Measurements from ENCODE around the gene SLC9A5. TPM values are rescaled to one million over a fixed set of nuclear protein-coding genes. Genes with fewer than 3 reads are reported as not detected.

Gene SLC9A5
- total RNA-seq, 1 experiment from 2014 or later, result not detected

DNA sequence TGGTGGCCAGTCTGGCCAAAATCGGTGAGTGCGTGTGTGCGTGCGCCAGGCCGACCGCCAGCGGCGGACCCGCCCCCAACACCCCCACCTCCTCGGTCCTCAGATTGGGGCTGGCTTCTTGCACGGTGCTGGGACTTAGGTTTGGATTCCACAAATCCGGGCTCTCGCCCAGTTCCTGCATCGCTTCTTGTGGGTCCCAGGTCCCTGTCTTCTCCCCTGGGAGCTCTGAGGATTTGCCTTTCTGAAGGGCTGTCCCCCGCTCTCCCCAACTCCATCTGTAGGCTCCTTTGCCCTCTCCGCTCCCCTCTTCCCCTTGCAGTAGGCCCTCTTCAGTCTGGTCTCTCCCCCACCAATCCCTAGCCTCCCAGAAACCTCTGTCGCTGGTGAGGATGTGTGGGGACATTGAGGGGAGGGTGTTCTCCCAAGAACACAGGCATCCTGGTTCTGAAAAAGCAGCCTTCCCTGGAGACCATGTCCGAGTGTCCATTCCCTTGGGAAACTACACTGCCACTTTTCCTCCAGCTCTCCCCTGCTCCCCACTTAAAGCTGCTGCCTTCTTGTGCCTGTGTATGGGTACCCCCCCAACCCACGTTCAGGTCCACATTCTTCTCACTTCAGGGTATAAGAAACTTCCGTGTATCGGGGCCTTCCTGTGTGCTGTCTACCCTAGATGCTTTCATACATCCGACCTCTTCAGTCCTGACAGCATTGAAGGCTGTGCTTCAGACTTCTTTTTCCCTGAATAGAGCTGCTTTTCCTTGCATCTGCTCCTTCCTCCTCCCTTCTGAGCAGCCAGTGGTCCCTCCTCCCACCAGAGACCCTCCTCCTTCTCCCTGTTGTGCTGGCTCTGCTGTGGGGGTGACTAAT is 632 bp downstream of the SLC9A5 start:
- no peak for DNase-seq (ENCODE audit: low read depth)
- in situ Hi-C loops (cut with HindIII; ENCODE audit: low pct_unique_long_range_greater_than_20kb, low sequenced_read_pairs), result no loop called here

DNA sequence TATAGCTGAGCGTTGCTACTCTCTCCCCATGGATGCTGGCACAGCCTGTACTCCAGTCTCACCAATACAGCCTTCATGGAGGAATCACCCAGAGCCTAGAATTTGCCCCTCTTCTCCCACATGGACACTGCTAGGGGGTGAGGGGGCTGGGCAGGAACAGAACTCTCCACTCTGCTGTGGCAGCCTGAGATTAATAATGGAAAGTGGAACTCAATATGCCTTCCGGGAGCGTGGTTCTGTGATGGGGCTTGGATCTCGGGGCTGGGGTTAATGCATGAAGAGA is 1.2 kb downstream of the SLC9A5 start:
- no peak for DNase-seq (ENCODE audit: low read depth)
- in situ Hi-C loops (cut with HindIII; ENCODE audit: low pct_unique_long_range_greater_than_20kb, low sequenced_read_pairs), result no loop called here

DNA sequence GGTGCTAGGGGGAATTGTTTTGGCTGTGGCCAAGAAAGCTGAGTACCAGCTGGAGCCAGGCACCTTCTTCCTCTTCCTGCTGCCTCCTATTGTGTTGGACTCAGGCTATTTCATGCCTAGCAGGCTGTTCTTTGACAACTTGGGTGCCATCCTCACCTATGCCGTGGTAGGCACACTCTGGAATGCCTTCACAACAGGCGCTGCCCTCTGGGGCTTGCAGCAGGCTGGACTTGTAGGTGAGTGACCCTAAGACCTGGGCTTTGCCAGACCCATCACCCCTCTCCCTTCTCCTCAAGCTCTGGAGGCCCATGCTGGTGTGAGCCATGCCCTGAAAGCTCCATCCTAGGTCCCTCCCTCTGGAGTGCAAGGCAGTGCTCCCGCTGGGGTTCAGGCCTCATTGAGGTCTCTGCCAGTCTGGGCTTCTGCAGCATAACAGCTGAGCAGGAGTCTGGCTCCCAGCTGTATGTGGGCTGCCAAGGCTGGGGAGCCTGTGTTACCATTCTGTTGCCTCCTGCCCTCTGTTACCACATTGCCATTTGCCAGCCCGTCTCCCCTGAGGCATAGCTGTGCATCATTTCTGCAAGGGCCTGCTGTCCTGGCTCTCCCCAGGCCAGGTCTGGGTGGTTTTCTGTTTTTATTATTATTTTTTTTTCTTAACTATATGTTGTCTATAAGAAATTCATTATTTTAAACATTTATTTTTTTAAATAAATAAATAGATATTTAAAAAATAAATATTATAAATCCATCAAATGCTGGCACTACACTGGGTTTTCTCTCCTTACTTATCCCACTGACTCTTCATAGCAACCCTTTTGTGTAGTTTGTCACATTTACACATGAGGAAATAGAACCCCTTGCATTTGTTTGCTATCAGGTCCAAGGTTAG is 4.1 kb downstream of the SLC9A5 start:
- no peak for DNase-seq (ENCODE audit: low read depth)
- in situ Hi-C loops (cut with HindIII; ENCODE audit: low pct_unique_long_range_greater_than_20kb, low sequenced_read_pairs), result no loop called here

DNA sequence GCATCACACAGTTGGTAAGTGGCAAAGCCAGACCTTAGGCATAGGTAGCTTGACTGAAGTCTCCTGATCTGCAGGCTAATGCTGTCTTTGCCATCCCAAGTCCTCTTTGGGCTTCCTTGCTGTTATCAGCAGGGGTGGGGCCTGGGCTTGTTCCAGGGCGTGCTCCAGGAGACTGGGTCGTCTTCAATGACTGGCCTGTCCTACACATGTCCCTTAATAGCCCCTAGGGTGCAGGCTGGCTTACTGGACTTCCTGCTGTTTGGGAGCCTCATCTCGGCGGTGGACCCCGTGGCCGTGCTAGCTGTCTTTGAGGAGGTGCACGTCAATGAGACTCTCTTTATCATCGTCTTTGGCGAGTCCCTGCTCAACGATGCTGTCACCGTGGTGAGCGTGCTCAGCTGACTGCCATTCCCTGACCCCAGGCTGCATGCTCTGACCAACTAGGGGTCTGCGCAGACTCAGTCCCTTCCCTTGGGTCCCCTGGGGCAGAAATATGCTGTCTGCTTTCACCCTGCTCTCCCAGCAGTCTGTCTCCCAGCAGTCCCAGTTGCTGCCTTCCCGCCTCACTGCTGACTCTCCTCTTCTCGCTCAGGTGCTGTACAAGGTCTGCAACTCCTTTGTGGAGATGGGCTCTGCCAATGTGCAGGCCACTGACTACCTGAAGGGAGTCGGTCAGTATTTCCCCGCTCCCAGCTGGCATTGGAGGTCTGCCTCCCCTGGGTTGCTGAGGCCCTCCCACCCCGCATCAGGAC is 6.2 kb downstream of the SLC9A5 start:
- DNase-seq (ENCODE audit: low read depth), result no peak
- in situ Hi-C loops (cut with HindIII; ENCODE audit: low pct_unique_long_range_greater_than_20kb, low sequenced_read_pairs), result no loop called here

DNA sequence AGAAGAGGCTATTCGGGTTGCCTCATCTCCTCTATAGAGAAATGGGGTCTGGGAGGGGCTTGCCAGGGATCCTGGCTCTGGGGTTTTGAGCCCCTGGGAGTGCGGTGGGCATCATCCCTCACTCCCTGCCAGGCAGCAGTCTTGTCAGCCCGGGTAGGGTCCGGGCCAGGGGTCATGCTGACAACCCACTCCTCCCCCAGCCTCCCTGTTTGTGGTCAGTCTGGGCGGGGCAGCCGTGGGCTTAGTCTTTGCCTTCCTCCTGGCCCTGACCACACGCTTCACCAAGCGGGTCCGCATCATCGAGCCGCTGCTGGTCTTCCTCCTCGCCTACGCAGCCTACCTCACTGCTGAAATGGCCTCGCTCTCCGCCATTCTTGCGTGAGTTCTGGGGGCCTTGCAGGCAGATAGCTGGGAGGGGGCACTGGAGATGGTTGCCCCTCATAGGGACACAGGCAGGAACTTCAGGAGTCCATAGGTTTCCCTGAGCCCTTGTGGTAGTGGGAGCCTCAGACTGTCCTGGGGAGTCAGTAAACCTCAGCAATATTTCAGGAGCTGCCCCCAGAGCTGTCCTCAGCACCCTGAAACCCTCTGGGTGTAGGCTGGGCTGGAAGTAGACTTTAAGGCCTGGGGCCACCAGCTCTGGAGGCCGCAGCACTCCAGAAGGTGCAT is 6.9 kb downstream of the SLC9A5 start:
- in situ Hi-C loops (cut with HindIII; ENCODE audit: low pct_unique_long_range_greater_than_20kb, low sequenced_read_pairs), result no loop called here
- no peak for DNase-seq (ENCODE audit: low read depth)

DNA sequence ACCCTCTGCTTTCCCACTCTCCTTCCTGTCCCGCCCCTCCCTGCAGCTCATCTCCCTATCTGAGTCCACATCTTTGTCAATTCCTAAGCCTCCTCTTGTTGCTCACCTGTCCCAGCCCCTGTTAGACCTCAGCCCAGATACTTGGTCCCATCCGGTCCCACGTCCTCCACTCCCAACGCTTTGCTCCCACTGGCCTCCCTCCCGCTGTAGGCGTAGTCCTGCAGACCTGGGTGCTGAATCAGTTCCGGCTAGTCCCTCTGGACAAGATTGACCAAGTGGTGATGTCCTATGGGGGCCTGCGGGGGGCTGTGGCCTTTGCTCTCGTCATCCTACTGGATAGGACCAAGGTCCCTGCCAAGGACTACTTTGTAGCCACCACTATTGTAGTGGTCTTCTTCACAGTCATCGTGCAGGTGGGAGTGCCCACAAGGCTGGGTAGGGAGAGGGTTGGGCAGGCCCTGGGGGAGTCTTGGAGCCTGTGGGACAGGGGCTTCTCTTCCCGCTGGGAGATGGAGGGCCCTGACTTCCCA is 8.0 kb downstream of the SLC9A5 start:
- DNase-seq (ENCODE audit: low read depth), result no peak
- in situ Hi-C loops (cut with HindIII; ENCODE audit: low pct_unique_long_range_greater_than_20kb, low sequenced_read_pairs), result no loop called here

DNA sequence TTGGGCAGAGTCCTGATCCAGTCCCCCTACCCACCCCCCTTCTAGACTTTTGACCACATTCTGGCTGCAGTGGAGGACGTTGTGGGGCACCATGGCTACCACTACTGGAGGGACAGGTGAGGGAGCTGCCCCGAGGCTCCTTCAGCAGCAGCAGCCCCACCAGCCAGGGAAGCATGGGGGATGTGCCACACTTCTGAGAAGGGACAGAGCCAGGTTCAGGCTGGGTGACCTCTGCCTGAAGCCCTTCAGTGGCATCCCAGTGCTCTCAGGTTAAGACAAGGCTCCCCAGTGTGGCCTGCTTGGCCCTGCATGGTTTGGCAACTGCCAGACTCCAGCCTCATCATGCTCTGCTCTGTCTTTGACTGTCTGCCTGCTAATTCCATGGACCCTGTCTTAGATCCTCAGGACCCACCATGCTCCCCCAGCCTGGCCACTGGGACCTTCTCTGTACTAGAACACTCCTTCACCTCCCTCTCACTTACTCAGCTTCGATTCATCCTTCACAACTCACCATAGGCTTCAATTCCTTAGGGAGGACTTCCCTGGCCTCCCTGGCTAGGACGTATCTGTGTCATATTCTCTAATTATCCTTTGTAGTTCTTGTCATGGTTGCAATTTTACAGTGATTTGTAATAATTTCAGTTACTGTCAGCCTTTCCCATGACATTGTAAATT is 8.8 kb downstream of the SLC9A5 start:
- in situ Hi-C loops (cut with HindIII; ENCODE audit: low pct_unique_long_range_greater_than_20kb, low sequenced_read_pairs), result no loop called here
- no peak for DNase-seq (ENCODE audit: low read depth)

DNA sequence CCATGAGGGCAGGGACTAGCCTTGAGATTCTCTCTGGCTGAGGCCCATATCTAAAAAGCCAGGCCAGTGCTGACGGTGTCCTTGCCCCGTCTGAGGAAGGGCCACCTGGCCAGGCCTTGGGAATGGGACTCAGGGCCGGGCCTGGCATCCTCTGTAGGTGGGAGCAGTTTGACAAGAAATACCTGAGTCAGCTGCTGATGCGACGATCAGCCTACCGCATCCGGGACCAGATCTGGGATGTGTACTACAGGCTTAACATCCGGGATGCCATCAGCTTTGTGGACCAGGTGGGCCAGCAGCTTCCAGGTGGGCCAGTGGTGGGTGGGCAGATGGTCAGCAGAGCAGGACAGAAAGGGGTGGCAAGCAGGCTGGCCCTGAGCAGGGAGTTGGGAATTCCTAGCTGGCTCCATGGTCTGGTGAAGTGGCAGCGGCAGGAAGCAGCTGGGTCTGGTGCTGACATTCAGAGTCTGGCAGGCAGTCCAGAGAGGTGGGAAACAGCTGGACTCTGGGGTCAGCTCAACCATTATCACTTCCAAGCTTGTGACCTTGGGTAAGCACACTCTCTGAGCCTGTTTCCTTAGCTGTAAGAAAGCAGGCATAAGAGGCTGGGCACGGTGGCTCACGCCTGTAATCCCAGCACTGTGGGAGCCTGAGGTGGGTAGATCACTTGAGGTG is 9.5 kb downstream of the SLC9A5 start:
- in situ Hi-C loops (cut with HindIII; ENCODE audit: low pct_unique_long_range_greater_than_20kb, low sequenced_read_pairs), result no loop called here
- DNase-seq (ENCODE audit: low read depth), result no peak

DNA sequence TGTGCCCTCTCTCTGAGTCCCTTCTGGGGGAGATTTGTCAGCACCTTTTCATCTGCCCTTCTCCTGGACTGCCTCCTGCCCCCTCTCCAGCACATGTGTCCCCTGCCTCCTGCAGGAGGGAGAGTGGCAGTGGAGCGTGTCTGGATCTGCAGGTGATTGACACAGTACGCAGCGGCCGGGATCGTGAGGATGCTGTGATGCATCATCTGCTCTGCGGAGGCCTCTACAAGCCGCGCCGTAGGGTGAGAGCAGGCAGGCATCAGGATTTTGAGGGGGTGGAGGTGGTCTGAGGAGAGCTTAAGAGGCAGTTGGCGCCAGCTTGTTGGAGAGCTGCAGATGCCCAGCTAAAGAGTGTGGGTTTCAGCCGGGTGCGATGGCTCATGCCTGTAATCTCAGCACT is 10.9 kb downstream of the SLC9A5 start:
- in situ Hi-C loops (cut with HindIII; ENCODE audit: low pct_unique_long_range_greater_than_20kb, low sequenced_read_pairs), result no loop called here
- no peak for DNase-seq (ENCODE audit: low read depth)

DNA sequence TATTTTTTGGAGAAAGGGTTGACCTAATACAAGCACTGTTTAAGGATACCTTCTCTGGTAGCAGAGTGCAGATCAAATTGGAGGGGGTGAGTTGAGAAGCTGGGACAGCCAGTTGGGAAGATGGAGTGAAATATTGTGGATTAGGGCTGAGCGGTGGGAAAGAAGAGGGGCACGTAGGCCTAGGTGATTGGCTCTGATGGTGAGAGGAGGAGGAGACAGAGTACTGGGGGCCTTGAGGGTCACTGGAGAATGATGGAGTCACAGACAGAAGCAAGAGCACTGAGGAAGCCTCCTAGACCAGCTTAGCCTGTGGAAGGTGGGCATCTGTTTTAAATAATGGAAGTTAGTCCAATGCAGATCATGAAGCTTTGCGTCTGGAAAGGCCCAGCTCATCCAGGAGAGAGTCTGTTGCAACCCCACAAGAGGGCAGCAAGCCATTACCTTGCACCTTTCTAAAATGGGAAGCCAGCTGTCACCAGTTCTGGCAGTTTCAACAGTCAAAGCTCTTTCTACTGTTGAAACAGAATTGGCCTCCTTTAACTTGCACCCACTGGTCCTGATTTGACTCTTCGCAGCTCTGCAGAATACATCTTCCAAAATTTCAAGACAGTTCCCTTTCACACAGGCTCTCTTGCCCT is 11.8 kb downstream of the SLC9A5 start:
- DNase-seq (ENCODE audit: low read depth), result no peak
- in situ Hi-C loops (cut with HindIII; ENCODE audit: low pct_unique_long_range_greater_than_20kb, low sequenced_read_pairs), result no loop called here

DNA sequence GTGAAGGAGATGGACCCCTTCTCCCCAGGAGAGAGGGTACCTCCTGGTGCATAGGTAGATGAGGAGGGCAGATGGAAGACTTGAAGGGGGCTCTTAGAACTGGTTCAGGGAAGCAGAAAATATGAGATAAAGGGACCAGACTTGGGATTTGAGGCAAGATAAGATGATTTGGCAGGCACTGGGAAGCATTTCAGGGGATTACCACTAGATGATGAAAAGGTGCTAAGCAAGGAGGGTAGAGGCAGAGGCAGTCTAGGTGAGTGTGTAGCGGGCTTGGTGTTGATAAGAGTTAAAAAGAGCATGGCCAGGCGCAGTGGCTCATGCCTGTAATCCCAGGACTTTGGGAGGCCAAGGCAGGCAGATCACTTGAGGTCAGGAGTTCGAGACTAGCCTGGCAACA is 14.4 kb downstream of the SLC9A5 start:
- in situ Hi-C loops (cut with HindIII; ENCODE audit: low pct_unique_long_range_greater_than_20kb, low sequenced_read_pairs), result no loop called here
- DNase-seq (ENCODE audit: low read depth), result no peak

DNA sequence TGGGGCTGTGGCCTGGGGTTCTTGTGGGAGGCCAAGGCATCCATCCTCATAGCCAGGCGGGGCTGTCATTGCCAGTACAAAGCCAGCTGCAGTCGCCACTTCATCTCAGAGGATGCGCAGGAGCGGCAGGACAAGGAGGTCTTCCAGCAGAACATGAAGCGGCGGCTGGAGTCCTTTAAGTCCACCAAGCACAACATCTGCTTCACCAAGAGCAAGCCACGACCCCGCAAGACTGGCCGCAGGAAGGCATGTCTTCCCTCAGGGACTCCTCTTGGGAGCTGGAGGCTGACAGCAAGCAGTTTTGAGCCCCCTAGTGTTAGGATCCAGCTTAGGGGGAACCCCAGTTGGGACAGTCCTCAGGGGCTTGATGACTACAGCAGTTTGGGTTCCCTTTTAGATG is 15.5 kb downstream of the SLC9A5 start:
- DNase-seq (ENCODE audit: low read depth), result no peak
- in situ Hi-C loops (cut with HindIII; ENCODE audit: low pct_unique_long_range_greater_than_20kb, low sequenced_read_pairs), result no loop called here

DNA sequence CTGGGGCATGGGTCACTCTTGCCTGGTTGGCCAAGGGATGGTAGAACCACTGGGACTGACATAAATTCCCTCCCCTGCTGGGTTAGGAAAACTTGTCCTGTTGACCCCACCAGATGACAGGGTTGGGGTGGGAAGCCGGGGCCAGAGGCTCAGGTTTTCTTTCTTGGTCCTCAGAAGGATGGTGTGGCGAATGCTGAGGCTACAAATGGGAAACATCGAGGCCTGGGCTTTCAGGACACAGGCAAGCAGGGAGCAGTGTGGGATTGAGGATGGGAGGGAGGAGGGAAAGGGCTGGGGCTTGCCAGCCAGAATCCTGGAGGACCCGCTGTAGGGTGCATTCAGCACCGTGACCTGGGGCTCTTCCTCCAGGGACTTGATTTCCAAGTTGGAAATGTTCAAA is 16.1 kb downstream of the SLC9A5 start:
- DNase-seq (ENCODE audit: low read depth), result no peak
- in situ Hi-C loops (cut with HindIII; ENCODE audit: low pct_unique_long_range_greater_than_20kb, low sequenced_read_pairs), result no loop called here

DNA sequence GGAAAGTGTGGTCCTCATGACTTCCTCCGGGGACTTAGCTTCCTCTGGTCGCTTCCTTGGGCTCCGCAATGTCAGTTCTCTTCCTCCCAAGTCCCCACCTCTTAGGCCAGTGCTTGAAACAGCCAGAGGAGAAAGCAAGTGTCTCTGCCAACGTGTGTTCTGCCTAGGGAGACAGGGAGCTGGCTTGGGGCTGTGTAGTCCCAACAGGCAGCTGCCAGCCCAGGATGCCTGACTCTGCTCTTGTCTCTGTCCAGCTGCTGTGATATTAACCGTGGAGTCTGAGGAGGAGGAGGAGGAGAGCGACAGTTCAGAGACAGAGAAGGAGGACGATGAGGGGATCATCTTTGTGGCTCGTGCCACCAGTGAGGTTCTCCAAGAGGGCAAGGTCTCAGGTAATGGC is 17.1 kb downstream of the SLC9A5 start:
- in situ Hi-C loops (cut with HindIII; ENCODE audit: low pct_unique_long_range_greater_than_20kb, low sequenced_read_pairs), result no loop called here

DNA sequence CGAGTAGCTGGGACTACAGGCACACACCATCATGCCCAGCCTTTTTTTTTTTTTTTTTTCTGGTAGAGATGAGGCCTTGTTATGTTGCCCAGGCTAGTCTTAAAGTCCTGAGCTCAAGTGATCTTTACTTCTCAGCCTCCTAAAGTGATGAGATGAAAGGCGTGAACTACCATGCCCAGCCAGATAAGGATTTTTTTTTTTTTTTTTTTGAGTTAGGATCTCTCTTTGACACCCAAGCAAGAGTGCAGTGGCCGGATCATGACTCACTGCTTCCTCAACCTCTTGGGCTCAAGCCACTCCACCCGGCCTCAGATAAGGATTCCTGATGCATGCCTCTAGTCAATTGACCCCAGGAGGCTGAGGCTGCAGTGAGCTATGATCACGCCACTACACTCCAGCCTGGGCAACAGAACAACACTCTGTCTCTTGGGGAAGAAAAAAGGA is 19.4 kb downstream of the SLC9A5 start:
- in situ Hi-C loops (cut with HindIII; ENCODE audit: low pct_unique_long_range_greater_than_20kb, low sequenced_read_pairs), result no loop called here

More for the DNA sequence above, 17.1 kb downstream of the SLC9A5 start:
- no peak for DNase-seq (ENCODE audit: low read depth)

DNA sequence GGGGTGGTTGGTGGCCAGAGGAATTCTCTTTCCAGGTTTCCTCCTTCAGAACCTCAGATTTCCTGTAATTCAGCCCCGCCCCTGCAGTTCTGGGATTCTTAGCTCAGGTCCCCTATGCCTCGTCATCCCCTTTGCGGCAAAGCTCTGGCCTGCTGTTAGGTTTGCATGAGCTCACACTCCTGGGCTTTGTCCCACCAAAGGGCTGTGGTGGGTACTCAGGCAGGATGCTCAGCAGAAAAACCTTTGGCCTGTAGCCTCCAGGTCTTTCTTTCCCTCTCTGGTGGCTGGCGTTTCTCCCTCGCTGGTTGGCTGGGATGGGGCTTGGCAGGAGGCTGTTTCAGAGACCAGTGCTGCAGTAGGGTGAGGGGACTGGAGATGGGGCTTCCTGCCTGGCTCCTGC is 21.0 kb downstream of the SLC9A5 start:
- DNase-seq (ENCODE audit: low read depth), result no peak
- in situ Hi-C loops (cut with HindIII; ENCODE audit: low pct_unique_long_range_greater_than_20kb, low sequenced_read_pairs), result no loop called here

More for the DNA sequence above, 19.4 kb downstream of the SLC9A5 start:
- peak; percentile 91 for DNase-seq (ENCODE audit: low read depth)

DNA sequence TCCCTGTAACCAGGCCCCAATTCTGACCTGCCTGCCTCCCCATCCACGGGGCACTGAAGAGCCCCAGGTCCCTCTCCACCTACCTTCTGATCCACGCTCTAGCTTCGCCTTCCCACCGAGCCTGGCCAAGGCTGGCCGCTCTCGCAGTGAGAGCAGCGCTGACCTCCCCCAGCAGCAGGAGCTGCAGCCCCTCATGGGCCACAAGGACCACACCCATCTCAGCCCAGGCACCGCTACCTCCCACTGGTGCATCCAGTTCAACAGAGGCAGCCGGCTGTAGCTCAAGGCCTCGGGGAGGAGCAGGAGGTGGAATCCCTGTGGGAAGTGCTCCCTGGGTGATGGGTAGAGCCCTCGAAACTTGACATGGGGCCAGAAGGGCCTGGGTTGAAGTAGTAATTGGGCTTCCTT is 22.2 kb downstream of the SLC9A5 start:
- DNase-seq (ENCODE audit: low read depth), result no peak
- in situ Hi-C loops (cut with HindIII; ENCODE audit: low pct_unique_long_range_greater_than_20kb, low sequenced_read_pairs), result no loop called here

Data from Caki2 (cell line).